HG03280 (cell line): ENCODE measurements around the gene HDAC9.

Source experiments
- ATAC-seq: cut with Tn5 transposase; IDR thresholded peaks from one replicate; pipeline ENCODE4 v1.9.1; 2021; ENCODE audit warnings: mild to moderate bottlenecking, moderate library complexity; ENCODE audit not compliant: unreplicated experiment

HDAC9 gene

GRCh38 chr7:18494406-18494805 lies 1.1 kb upstream of the HDAC9 start:
- no peak for ATAC-seq

- ATAC-seq, result peak; percentile 30
Measured at GRCh38 chr7:18494821-18495408, 634 bp upstream of the HDAC9 start.

- ATAC-seq, result no peak
Measured at GRCh38 chr7:18496341-18496700, 772 bp downstream of the HDAC9 start.

GRCh38 chr7:18497082-18497481 lies 1.5 kb downstream of the HDAC9 start:
- ATAC-seq, result no peak

DNA sequence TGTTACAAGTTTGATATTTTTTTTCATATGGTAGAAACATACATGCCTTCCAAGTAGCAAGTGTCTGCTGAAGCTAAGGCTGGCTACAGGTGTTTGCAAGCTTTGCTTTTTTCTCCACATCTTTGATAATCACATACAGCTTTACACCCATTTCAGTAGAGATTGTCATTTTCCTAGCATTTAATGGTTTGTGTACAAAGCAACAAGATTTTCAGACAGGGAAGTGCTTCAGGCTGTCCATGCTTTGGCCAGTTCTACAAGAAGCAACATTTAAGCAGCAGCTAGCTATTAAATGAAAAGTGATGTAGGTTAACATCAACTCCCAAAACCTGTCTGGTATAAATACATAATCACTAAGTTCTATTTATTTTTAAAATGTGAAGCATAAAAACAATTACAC lies 2.3 kb downstream of the HDAC9 start:
- ATAC-seq, result no peak

- ATAC-seq, result no peak
Measured at GRCh38 chr7:18498341-18498740, 2.8 kb downstream of the HDAC9 start.

GRCh38 chr7:18499407-18500177 lies 4.0 kb downstream of the HDAC9 start:
- no peak for ATAC-seq

- ATAC-seq, result no peak
Measured at GRCh38 chr7:18503126-18503866, 7.7 kb downstream of the HDAC9 start.

DNA sequence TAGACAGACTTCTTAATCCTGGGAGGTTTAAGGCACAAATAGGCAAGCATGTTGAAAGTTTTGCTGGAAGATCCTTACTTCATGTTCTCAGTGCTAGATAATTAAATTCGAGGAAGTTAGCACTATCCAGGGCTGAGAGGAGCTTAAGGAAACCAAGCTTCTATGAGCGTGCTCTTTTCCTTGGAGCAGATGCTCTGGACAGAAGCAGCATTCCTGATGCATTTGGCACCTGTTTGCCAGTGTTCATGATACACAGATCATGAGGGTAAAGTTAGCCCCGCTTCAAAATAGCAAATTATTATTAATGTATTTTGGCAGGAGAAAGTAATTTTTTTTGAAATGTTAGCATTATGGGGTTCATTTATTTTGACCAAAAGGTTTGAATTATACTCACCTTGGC lies 9.4 kb downstream of the HDAC9 start:
- no peak for ATAC-seq

DNA sequence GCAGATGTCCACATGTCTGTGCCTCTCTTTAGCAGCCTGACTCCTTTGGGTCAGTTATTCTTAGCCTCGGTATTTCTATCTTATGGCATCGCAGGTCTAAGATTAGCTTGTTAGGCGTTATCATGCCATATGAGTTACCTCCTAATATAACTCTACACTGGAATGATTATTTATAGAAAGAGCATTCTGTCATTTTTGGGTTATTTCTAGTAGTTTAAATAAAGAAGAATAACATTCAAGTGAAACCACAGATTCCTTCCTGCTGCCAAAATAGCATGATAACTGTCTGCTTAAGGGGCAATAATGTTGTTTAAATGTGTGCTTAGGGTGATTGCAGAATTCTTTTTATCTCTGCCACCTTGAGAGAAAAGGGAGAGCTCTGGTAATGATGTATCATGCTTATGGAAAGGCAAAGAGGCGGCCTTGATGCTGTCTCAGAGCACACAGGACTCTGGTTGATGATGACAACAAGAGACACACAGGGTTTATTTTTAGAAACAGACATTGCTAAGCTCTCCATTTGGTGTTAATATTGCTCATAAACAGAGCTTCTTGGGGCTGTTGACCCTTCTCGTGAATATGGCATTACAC lies 10.4 kb downstream of the HDAC9 start:
- peak; percentile 50 for ATAC-seq

GRCh38 chr7:18508443-18509427 lies 13.2 kb downstream of the HDAC9 start:
- peak; percentile 81 for ATAC-seq

GRCh38 chr7:18509481-18509880 lies 13.9 kb downstream of the HDAC9 start:
- ATAC-seq, result peak; percentile 18

- no peak for ATAC-seq
Measured at GRCh38 chr7:18511351-18512140, 16.0 kb downstream of the HDAC9 start.

DNA sequence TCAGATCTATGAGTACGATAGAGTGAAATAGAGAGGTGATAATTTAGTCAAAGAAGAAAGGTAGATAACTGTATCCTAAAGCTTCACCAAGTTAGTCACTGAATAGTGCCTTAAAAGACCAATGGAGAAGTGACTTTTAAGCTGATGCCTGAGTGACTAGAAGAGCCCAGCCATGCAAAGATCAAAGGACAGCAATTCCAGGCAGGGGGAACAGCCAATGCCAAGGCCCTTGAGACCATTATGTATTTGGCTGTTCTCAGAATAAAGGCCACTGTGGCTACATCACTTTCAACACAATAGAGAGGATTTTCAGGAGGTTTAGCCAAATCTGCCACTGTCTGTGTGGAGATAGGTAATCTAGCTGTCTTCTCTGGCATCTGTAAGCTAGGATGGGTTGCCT lies 17.8 kb downstream of the HDAC9 start:
- no peak for ATAC-seq

DNA sequence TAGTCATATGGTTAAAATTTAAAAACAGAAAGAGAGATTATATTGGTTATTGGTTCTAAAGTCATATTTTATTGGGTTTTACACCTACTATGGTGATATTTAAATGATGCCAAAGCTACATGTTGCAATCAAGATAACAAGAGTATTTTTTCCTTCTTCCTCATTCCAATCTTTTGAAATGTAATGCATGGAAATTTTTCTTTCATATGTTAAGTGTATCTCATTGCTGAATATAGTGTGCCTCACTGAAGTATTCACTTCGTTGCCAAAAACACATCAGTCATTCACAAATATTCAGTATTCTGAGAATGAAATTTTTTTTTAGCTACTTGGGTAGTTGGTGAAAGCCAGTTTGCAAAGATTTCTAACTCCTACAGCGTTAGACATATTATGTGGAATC lies 19.5 kb downstream of the HDAC9 start:
- ATAC-seq, result no peak

DNA sequence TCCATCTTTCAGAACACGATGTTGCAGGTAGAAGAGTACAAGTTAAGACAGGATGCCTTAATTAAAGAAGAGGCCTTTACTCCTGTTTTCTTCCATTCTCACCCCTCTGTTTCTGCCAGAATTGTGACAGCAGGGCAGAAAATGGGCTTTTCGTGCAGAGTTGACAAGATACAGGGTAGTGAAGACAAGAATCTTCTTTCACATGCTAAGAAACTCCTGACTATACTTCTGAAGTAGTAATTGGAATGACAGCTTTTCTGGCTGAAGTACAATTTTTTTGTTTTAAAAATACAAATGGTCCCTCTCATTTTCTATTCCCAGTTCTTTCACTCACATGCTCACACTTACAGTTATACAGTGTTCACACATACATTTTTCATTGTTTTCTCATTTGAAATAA lies 22.1 kb downstream of the HDAC9 start:
- ATAC-seq, result no peak

DNA sequence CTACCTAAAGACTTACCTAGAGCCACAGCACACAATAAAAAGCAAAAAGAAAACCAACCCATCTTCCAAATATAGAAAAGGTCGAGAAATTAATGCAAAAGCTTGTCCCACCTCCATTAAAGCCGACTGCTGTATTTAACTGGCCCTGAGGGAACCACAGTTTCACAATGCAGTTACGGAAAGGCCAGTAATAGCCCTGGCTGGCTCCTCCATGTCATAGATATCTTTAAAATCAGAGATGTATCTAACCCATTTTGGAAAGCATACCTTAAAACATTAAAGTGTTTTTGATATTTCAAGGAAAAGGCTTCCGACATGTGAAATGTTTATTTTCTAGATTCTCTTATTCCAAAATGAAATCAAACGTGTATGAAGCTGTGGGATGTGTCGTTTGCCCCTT lies 23.0 kb downstream of the HDAC9 start:
- no peak for ATAC-seq

DNA sequence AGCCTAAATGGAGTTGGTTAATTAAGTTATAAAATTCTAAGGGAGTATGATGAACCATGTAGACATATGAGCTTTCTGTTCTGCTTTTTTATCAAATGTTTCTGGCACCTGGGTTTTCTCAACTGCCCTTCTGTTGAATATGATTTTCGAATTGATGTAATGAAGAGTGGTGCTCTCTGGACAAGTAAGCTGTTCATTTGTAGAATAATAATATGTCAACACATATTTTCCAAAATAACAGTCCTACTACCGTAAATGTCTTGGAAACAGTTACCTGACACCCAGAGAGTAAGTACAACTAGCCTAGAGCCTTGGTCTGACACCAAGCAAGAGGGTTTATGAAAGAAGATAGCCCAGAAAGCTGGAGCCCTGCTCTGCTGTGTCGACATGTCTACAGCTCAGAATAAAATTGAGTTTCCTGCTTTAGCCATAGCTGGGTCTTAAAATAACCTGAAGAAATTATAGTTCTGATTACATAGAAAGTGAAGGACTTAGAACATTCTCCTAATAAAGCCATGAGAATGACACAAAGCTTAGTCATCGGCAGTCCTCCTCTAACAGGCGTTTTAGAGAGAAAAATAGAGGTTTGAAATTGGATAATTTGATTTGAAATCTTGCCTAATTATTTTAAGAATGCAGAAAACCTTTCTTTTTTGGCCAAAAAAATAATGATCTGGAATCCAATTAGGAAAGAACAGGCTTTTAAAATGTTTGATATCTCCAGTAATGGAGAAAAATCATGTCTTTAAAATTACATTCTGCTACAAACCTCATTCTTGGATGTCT lies 25.1 kb downstream of the HDAC9 start:
- peak; percentile 72 for ATAC-seq

GRCh38 chr7:18521236-18521589 lies 25.7 kb downstream of the HDAC9 start:
- ATAC-seq, result no peak
